Putamen (tissue), 1 donor: Measurements from ENCODE around the gene ZNF385B.
"Not testable (repeated sequence)": the region's sequence is repeated elsewhere in the genome, so short reads cannot be mapped to it uniquely, and the experiment has no call there.

ENCODE experiments used
- DNase-seq: peaks from one replicate; pipeline ENCODE4 v3.0.0-alpha.2; 2016; ENCODE audit warnings: low spot score

Gene ZNF385B

GRCh38 chr2:179802051-179802882 lies 59.1 kb downstream of the ZNF385B start:
- no peak for DNase-seq

GRCh38 chr2:179800776-179801175 lies 60.6 kb downstream of the ZNF385B start:
- DNase-seq, result no peak

GRCh38 chr2:179796213-179797007 lies 65.0 kb downstream of the ZNF385B start:
- no peak for DNase-seq

- DNase-seq, result no peak
Measured at GRCh38 chr2:179793902-179794301, 67.5 kb downstream of the ZNF385B start.

GRCh38 chr2:179793238-179793637 lies 68.2 kb downstream of the ZNF385B start:
- DNase-seq, result no peak

GRCh38 chr2:179790235-179791217 lies 70.9 kb downstream of the ZNF385B start:
- peak; percentile 19 for DNase-seq

GRCh38 chr2:179788104-179788503 lies 73.3 kb downstream of the ZNF385B start:
- no peak for DNase-seq

GRCh38 chr2:179787601-179788000 lies 73.8 kb downstream of the ZNF385B start:
- no peak for DNase-seq

- DNase-seq, result no peak
Measured at GRCh38 chr2:179785902-179786301, 75.5 kb downstream of the ZNF385B start.

- DNase-seq, result not testable (repeated sequence)
Measured at GRCh38 chr2:179782346-179782745, 79.1 kb downstream of the ZNF385B start.

GRCh38 chr2:179773986-179774385 lies 87.4 kb downstream of the ZNF385B start:
- no peak for DNase-seq

GRCh38 chr2:179772346-179772745 lies 89.1 kb downstream of the ZNF385B start:
- DNase-seq, result no peak

GRCh38 chr2:179771791-179772190 lies 89.6 kb downstream of the ZNF385B start:
- no peak for DNase-seq

- no peak for DNase-seq
Measured at GRCh38 chr2:179770029-179770428, 91.4 kb downstream of the ZNF385B start.

GRCh38 chr2:179769323-179769722 lies 92.1 kb downstream of the ZNF385B start:
- no peak for DNase-seq

GRCh38 chr2:179768765-179769164 lies 92.6 kb downstream of the ZNF385B start:
- peak; percentile 64 for DNase-seq

GRCh38 chr2:179765666-179766065 lies 95.7 kb downstream of the ZNF385B start:
- no peak for DNase-seq

- DNase-seq, result no peak
Measured at GRCh38 chr2:179764710-179765109, 96.7 kb downstream of the ZNF385B start.

GRCh38 chr2:179758636-179759035 lies 102.8 kb downstream of the ZNF385B start:
- DNase-seq, result no peak

GRCh38 chr2:179751163-179751809 lies 110.1 kb downstream of the ZNF385B start:
- DNase-seq, result no peak

- DNase-seq, result no peak
Measured at GRCh38 chr2:179749210-179749609, 112.2 kb downstream of the ZNF385B start.
